ENCODE measurements around the gene IZUMO1R.

DNA sequence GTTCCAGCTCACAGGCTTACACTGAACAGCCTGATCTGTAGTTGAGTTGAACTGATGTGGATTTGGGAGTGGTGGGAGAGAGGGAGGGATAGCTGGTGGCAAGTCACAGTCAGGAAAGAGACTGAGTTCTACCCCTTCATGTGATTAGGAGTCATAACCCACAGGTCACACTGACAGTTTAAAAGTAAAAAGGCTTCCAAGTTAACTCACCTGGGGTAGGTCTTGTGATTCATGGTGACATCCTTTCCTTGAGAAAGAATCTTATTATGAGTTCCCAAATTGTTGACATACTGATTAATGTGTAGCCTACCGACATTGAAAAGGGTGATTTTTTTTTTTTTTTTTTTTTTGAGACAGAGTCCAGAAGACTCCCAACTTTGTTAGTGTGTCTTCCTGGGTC is 5.4 kb downstream of the IZUMO1R start:
- no peak for TF ChIP-seq CTCF (IDR thresholded peaks at IDR 0.05; ENCODE audit: low read depth, low read length)
- no peak for TF ChIP-seq MYC (IDR thresholded peaks at IDR 0.05; ENCODE audit: low read depth, low read length)
- TF ChIP-seq MAX (IDR thresholded peaks at IDR 0.05; ENCODE audit: low read depth, low read length): no peak
